ENCODE measurements around the gene AFF3. TPM values are rescaled to one million over a fixed set of nuclear protein-coding genes. Genes with fewer than 3 reads are reported as not detected.
"Not testable (repeated sequence)": the region's sequence is repeated elsewhere in the genome, so short reads cannot be mapped to it uniquely, and the experiment has no call there.

The AFF3 gene
- total RNA-seq, 1 donor from 2014 or later: 7.3 TPM

GRCh38 chr2:100107906-100108647, 34.3 kb downstream of the AFF3 start:
- Mint-ChIP-seq H3K9me3 (ENCODE audit: low read depth) (no peaks in the 10 kb centered on the region), H3K27me3 (peaks cover 39% of the 10 kb centered on the region), H3K4me3 (ENCODE audit: low read depth) (no peak overlapping the region), H3K36me3 (ENCODE audit: insufficient read depth) (no peaks in the 10 kb centered on the region), H3K27ac (no peak overlapping the region), H3K4me1 (ENCODE audit: low read depth) (peaks cover 17% of the 10 kb centered on the region)
- no peak for TF ChIP-seq CTCF (IDR thresholded peaks at IDR 0.05; ENCODE audit: unreplicated experiment)
- DNase-seq (ENCODE audit: low spot score, unreplicated experiment): no peak

- no peak overlapping the region for H3K27ac Mint-ChIP-seq
- no peaks in the 10 kb centered on the region for H3K9me3 Mint-ChIP-seq (ENCODE audit: low read depth)
Observed at GRCh38 chr2:100107440-100107839, 35.0 kb downstream of the AFF3 start.

GRCh38 chr2:100106460-100106859, 35.9 kb downstream of the AFF3 start:
- peak overlapping the region; percentile 2 for H3K4me3 Mint-ChIP-seq (ENCODE audit: low read depth)

More at GRCh38 chr2:100107440-100107839, 35.0 kb downstream of the AFF3 start:
- no peak for TF ChIP-seq CTCF (IDR thresholded peaks at IDR 0.05; ENCODE audit: unreplicated experiment)
- no peak for DNase-seq (ENCODE audit: low spot score, unreplicated experiment)
- Mint-ChIP-seq H3K36me3 (ENCODE audit: insufficient read depth) (no peaks in the 10 kb centered on the region), H3K4me1 (ENCODE audit: low read depth) (peaks cover 17% of the 10 kb centered on the region), H3K27me3 (peaks cover 38% of the 10 kb centered on the region), H3K4me3 (ENCODE audit: low read depth) (no peak overlapping the region)

GRCh38 chr2:100105678-100106054, 36.7 kb downstream of the AFF3 start:
- H3K27ac Mint-ChIP-seq: peak overlapping the region; percentile 84
- TF ChIP-seq CTCF (IDR thresholded peaks at IDR 0.05; ENCODE audit: unreplicated experiment): no peak
- DNase-seq (ENCODE audit: low spot score, unreplicated experiment): no peak
- H3K4me1 Mint-ChIP-seq (ENCODE audit: low read depth): peaks cover 17% of the 10 kb centered on the region
- no peaks in the 10 kb centered on the region for H3K36me3 Mint-ChIP-seq (ENCODE audit: insufficient read depth)
- H3K27me3 Mint-ChIP-seq: peaks cover 33% of the 10 kb centered on the region
- no peaks in the 10 kb centered on the region for H3K9me3 Mint-ChIP-seq (ENCODE audit: low read depth)
- peak overlapping the region; percentile 78 for H3K4me3 Mint-ChIP-seq (ENCODE audit: low read depth)

More at GRCh38 chr2:100106460-100106859, 35.9 kb downstream of the AFF3 start:
- Mint-ChIP-seq H3K9me3 (ENCODE audit: low read depth) (no peaks in the 10 kb centered on the region), H3K27me3 (peaks cover 33% of the 10 kb centered on the region), H3K27ac (peak overlapping the region; percentile 84), H3K4me1 (ENCODE audit: low read depth) (peaks cover 17% of the 10 kb centered on the region), H3K36me3 (ENCODE audit: insufficient read depth) (no peaks in the 10 kb centered on the region)
- TF ChIP-seq CTCF (IDR thresholded peaks at IDR 0.05; ENCODE audit: unreplicated experiment): no peak
- no peak for DNase-seq (ENCODE audit: low spot score, unreplicated experiment)

- Mint-ChIP-seq H3K9me3 (ENCODE audit: low read depth) (no peaks in the 10 kb centered on the region), H3K4me1 (ENCODE audit: low read depth) (peaks cover 17% of the 10 kb centered on the region), H3K27me3 (peaks cover 32% of the 10 kb centered on the region), H3K4me3 (ENCODE audit: low read depth) (peak overlapping the region; percentile 78), H3K36me3 (ENCODE audit: insufficient read depth) (no peaks in the 10 kb centered on the region), H3K27ac (peak overlapping the region; percentile 84)
- TF ChIP-seq CTCF (IDR thresholded peaks at IDR 0.05; ENCODE audit: unreplicated experiment): no peak
- peak; percentile 15 for DNase-seq (ENCODE audit: low spot score, unreplicated experiment)
Observed at GRCh38 chr2:100104718-100105677, 37.4 kb downstream of the AFF3 start.

- not testable (repeated sequence) for DNase-seq (ENCODE audit: low spot score, unreplicated experiment); H3K27ac Mint-ChIP-seq; H3K36me3 Mint-ChIP-seq (ENCODE audit: insufficient read depth); H3K9me3 Mint-ChIP-seq (ENCODE audit: low read depth); H3K4me3 Mint-ChIP-seq (ENCODE audit: low read depth)
- Mint-ChIP-seq H3K4me1 (ENCODE audit: low read depth) (peaks cover 17% of the 10 kb centered on the region), H3K27me3 (peaks cover 26% of the 10 kb centered on the region)
Observed at GRCh38 chr2:100104265-100104664, 38.1 kb downstream of the AFF3 start.

- Mint-ChIP-seq H3K27me3 (peaks cover 26% of the 10 kb centered on the region), H3K4me3 (ENCODE audit: low read depth) (peak overlapping the region; percentile 60), H3K4me1 (ENCODE audit: low read depth) (peaks cover 17% of the 10 kb centered on the region)
- DNase-seq (ENCODE audit: low spot score, unreplicated experiment); H3K9me3 Mint-ChIP-seq (ENCODE audit: low read depth); H3K36me3 Mint-ChIP-seq (ENCODE audit: insufficient read depth); H3K27ac Mint-ChIP-seq: not testable (repeated sequence)
Observed at GRCh38 chr2:100103527-100104252, 38.7 kb downstream of the AFF3 start.

All from progenitor cell of endocrine pancreas (in vitro differentiated cells).